ENCODE measurements around the gene GRK2.
"Not testable (repeated sequence)": the region's sequence is repeated elsewhere in the genome, so short reads cannot be mapped to it uniquely, and the experiment has no call there.

Gene GRK2

GRCh38 chr11:67266449-67267187 lies at the start of gene GRK2:
TSS of gene GRK2 (plus strand) at chr11:67266473. CDS start at chr11:67266700, 227 bp downstream.
- ATAC-seq: peak; percentile 9 to 22

DNA sequence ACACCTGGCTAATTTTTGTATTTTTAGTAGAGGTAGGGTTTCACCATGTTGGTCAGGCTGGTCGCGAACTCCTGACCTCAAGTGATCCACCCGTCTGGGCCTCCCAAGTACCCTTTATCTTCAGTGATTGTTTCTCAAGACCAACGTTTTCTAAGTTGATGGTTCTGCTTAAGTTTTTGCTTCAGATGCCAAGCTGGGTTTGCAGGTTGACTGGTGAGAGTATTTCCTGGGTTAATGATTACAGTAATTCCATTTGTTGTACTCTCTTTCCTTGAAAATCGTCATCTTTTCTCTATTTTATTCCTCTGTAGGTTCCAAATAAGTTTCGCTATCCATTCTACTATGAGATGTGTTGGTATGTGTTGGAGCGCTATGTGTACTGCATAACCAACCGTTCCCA lies 38.5 kb upstream of the GRK2 start:
- ATAC-seq: no peak

DNA sequence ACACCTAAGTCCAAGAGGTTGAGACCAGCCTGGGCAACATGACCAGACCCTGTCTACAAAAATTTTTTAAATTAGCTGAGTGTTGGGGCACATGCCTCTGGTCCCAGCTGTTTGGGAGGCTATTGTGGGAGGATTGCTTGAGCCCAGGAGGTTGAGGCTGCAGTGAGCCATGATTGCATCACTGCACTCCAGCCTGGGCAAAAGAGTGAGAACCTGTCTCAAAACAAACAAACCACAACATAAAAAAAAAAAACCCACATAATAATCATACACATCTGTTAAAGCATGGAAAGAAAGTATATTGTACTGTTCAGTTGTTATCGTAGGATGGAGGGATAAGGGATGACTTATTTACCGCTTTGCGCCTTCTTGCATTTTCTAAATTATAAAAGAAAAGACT lies 35.9 kb upstream of the GRK2 start:
- no peak for ATAC-seq

GRCh38 chr11:67230886-67231285 lies 35.4 kb upstream of the GRK2 start:
- no peak for ATAC-seq

DNA sequence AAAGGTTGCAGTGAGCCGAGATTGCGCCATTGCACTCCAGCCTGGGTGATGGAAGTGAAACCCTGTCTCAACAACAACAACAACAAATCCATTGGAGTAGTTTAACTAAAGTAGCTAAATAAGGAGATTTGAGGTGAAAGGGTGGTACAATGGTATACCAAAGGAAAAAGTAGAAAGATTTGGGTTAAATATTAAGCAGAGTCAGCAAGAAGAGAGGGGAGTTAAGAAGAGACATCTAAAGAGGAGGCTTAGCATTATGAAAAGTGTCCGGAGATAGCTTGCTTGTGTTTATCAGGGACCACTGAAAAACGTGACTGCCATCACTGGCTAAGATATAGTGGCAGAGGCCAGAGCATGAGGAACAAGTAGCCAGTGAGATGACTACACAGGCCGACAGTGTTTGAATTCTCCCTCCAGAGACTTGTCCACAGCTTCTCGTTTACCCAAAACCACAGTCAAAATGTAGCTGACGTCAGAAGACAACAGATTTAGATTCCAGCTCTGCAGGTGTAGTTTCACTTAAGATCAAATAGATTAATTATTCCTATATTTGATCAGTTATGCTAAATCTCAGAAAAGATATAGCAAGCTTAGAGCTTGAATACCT lies 32.6 kb upstream of the GRK2 start:
- no peak for ATAC-seq

- ATAC-seq: not testable (repeated sequence)
Measured at GRCh38 chr11:67234571-67234970, 31.7 kb upstream of the GRK2 start.

GRCh38 chr11:67237574-67237973 lies 28.7 kb upstream of the GRK2 start:
- no peak for ATAC-seq

GRCh38 chr11:67238894-67239782 lies 27.1 kb upstream of the GRK2 start:
- no peak for ATAC-seq

GRCh38 chr11:67239783-67240575 lies 26.3 kb upstream of the GRK2 start:
- peak; percentile 91 to 94 for ATAC-seq

DNA sequence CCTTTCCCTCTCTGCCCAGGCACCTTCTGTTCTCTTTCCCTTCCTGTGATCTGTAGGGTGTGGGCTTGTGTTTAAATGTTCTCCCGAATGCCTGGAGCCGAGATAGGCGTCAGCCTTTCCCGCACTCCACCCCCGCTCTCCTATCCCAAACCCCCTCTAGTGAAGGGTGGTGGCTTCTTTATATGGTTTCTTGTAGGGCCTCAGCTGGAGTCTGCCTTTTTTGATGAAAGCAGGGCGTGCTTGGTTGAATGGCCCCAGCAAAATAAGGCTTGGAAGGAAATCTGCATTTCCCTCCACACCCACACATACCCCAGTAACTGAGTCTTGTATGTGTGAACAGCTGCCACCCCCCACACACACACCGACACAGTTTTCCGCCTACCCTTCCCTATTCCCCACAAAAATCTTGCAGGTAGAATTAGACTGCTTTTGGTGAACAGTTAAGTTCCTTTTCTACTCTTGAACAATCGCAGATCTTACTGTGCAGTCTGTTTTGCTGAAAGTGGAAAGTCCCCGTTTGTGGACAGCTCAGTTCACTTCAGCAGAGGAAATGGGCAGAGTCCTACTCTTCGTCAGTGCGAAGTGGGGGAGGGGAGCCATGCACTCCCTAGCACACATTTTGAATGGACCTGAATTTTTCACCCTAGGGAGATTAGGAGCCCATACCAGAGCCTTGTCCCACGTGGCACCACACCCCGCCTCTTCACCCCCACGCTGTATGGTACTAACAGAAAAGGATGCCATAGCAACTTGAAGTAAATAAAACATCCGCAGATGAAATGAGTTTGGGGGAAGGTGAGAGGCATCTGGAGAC lies 25.5 kb upstream of the GRK2 start:
- ATAC-seq: peak; percentile 49 to 55

DNA sequence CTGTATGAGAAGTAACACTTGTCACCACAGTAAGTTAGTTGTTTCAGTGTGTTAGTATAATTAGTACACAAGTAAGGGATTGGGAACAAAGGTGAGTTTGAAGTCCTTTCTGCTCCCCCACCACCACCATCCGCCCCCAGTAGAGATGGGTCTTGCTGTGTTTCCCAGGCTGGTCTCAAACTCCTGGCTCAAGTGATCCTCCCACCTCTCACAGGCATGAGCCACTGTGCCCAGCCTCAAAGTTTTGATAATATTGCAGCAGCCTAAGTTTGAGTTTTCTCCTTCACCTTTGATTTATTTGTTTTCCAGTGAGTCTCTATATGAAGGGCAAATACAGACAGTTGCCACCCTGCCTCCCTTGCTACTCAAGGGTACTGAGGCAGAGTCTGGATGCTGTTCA lies 23.7 kb upstream of the GRK2 start:
- ATAC-seq: no peak

DNA sequence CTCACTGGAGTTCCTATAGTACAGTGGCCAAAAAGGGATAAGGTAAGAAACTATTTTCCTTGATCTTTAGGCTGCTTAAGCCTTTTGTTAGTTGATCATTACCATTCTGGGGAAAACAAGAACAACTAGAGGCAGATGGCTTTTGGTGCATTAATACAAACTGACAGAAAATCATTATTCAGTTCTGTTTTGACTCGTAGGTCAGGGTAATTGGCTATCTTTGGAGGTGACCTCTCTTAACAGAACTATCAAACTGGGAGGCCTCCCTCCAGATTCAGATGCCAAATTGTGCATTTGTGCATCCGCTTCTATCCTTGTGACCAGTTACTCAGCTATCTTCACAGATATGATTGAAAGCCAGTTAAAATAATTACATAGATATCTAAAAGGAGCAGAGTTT lies 23.2 kb upstream of the GRK2 start:
- no peak for ATAC-seq

- no peak for ATAC-seq
Measured at GRCh38 chr11:67245046-67245445, 21.2 kb upstream of the GRK2 start.

DNA sequence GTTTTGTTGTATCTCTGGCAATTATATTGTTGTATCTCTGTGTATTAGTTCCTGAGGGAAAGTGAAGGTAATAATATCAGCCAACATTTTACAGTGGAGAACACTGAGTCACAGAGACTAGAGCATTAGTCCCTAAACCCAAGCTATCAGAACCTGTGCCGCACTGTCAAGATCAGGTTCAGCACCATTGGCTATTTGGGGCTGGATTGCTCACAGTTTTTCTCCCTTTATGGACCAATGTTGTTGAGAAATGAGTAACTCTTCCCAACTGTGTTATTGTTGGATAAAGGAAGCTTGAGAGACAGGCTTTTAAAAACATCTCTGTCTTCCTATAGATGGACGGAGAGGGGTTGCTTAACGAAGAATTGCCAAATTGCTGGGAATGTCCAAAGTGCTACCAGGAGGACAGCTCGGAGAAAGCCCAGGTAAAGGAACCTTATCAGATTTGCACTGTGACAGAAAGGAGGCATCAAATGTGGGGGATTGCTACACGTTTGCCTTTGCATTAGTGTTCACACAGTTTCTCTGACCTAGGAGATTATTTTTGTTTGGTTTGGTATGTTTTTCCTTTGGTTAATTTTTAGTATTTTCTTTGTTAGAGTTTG lies 18.2 kb upstream of the GRK2 start:
- ATAC-seq: no peak

DNA sequence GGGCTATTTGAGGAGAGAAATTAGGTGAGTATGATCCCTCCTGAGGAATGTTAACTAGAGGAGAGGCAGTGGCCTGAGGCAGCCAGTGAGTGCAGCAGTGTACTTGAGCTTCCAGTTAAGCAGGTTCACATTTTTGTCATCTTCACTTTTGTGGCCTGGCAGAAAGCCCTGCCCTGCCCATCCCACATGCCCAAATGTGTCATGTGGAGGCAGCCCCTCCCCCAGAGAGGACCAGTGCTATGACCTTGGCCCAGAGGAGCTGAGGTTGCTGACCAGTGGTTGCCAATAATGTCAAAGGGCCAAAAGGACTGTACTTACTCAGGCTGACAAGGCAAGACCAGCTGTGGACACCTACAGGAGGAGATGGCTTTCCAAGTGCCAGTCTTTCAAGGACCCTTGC lies 17.6 kb upstream of the GRK2 start:
- ATAC-seq: no peak

GRCh38 chr11:67250059-67251043 lies 15.9 kb upstream of the GRK2 start:
- no peak for ATAC-seq

- no peak for ATAC-seq
Measured at GRCh38 chr11:67251841-67252240, 14.4 kb upstream of the GRK2 start.

DNA sequence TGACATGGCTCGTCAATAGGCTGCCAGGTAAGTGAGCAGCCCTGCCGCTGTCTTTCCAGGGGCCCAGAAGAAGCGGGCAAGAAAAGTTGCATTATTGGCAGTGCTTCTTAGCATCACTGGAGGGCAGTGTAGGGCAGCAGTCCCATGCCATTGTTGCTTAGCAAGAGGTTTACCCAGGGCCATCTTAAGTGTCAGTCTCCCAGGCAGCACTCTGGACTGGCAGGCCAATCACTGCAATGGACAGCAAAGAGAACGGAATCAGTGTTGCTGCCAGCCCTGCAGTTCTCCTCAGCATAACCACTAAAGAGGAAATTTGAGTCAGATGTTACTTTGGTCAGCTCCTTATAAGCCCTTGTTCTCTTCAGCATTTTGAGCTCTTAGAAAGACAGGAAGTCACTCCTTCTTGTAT lies 13.4 kb upstream of the GRK2 start:
- ATAC-seq: peak; percentile 40 to 47

DNA sequence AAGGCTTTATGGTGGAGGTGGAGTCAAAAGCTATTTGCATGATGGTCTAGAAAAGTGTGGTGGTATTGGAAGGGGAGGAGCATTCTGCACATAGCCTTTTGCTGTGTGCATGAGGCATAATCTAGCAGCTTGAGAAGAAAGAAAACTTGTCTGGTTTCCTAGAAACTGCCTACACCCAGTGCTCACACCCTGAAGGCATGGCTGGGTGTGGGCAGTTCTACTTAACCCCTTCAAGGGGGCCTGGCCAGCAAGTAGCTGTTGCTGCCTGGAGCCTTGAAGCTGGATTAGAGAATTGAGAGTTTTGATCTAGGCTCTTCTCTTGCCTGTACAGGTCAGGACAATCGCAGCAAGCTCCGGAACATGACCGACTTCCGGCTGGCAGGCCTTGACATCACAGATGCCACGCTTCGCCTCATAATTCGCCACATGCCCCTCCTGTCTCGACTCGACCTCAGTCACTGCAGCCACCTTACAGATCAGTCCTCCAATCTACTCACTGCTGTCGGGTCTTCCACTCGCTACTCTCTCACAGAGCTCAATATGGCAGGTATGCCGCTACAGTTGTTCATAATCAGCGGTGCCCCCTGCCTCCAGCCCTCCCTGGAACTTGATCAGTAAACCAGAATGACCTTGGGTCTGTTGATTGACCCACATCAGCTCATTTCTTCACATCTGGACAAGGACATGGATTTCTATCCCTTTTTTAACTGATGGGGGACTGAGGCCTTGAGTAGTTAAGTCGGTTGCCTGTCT lies 12.2 kb upstream of the GRK2 start:
- peak in 1 of 2 donors; percentile 14 for ATAC-seq
